Natural killer cell (primary cell): Measurements from ENCODE around the gene C22orf15. TPM values are rescaled to one million over a fixed set of nuclear protein-coding genes. Genes with fewer than 3 reads are reported as not detected.
"Not testable (repeated sequence)": the region's sequence is repeated elsewhere in the genome, so short reads cannot be mapped to it uniquely, and the experiment has no call there.

Experiments
- ATAC-seq, 3 donors: fragments of 150-1000 bp in 2 of 3; fragments of 200-7000 bp in 1 of 3; cut with Tn5 transposase; 1 replicate in 1 of 3; 2 replicates in 2 of 3; pipeline ENCODE4 v1.10.0; 2021; ENCODE audit warnings: mild to moderate bottlenecking in 2 of 3, moderate library complexity in 2 of 3
- DNase-seq, 2 donors: peaks; one replicate each; pipeline versions ENCODE4 v3.0.0 to v3.0.0-alpha.2; 2013 to 2021; ENCODE audit warnings: mixed read lengths in 1 of 2
- H3K27ac ChIP-seq: one replicate; pipeline ENCODE4 v1.5.1; 2013; ENCODE audit warnings: mild to moderate bottlenecking, low read length
- H3K27me3 ChIP-seq: one replicate; pipeline ENCODE4 v1.6.1; 2013; ENCODE audit warnings: low read length; ENCODE audit not compliant: control insufficient read depth, insufficient read depth
- H3K36me3 ChIP-seq: one replicate; pipeline ENCODE4 v1.6.1; 2013; ENCODE audit warnings: low read length; ENCODE audit not compliant: control insufficient read depth, insufficient read depth
- H3K4me1 ChIP-seq: one replicate; pipeline ENCODE4 v1.6.1; 2013; ENCODE audit warnings: low read length; ENCODE audit not compliant: control insufficient read depth, insufficient read depth
- H3K4me3 ChIP-seq: one replicate; pipeline ENCODE4 v1.5.1; 2013; ENCODE audit warnings: low read length
- H3K9me3 ChIP-seq: one replicate; pipeline ENCODE4 v1.6.1; 2013; ENCODE audit warnings: low read length; ENCODE audit not compliant: control insufficient read depth, insufficient read depth
- H3K27ac Mint-ChIP-seq, 2 donors: one replicate each; pipeline ENCODE4 v1.8.0; 2022; ENCODE audit warnings: mild to moderate bottlenecking in 2 of 2, mixed read lengths in 2 of 2, moderate library complexity in 1 of 2
- H3K27me3 Mint-ChIP-seq, 2 donors: one replicate each; pipeline ENCODE4 v1.8.0; 2022; ENCODE audit warnings: low read depth in 2 of 2, mixed read lengths in 2 of 2
- H3K36me3 Mint-ChIP-seq: one replicate; pipeline ENCODE4 v1.8.0; 2022; ENCODE audit warnings: mixed read lengths
- H3K4me1 Mint-ChIP-seq, 2 donors: one replicate each; pipeline ENCODE4 v1.8.0; 2022; ENCODE audit warnings: mixed read lengths in 2 of 2
- H3K4me3 Mint-ChIP-seq: one replicate; pipeline ENCODE4 v1.8.0; 2022; ENCODE audit warnings: mild to moderate bottlenecking, moderate library complexity, mixed read lengths
- H3K9me3 Mint-ChIP-seq, 2 donors: one replicate each; pipeline ENCODE4 v1.8.0; 2022; ENCODE audit warnings: mixed read lengths in 2 of 2
- CTCF ChIP-seq: fragments of 200-600 bp; IDR thresholded peaks from one replicate; pipeline ENCODE4 v1.8.0; 2022; ENCODE audit warnings: antibody characterized with exemption
- WGBS: methylation state at CpG from one replicate; pipeline ENCODE4 v1.1.7; 2013; ENCODE audit warnings: missing lambda C conversion rate; ENCODE audit not compliant: insufficient coverage; 5-methylcytosine and 5-hydroxymethylcytosine counted together
- intact Hi-C: fragments of 100-400 bp; cut with micrococcal nuclease; formaldehyde crosslinking; loops from one replicate; pipeline ENCODE4 v1.14.2; 2022
- total RNA-seq, 4 donors: library from RNA; stranded (reverse); fragments of 120-200 nt in 1 of 4; gene quantifications; one replicate each; pipeline versions ENCODE4 v1.2.3 to v1.2.4, GENCODE V29; 2013 to 2022

The C22orf15 gene
- total RNA-seq, 3 donors from 2014 or later (not counting 1 experiment from before 2014, with no cell fraction given): not detected

GRCh38 chr22:23720855-23721254 is 41.9 kb upstream of the C22orf15 start:
- H3K36me3 ChIP-seq: no peaks in the 10 kb centered on the region
- peaks cover 2 to 10% of the 10 kb centered on the region in 2 donors for H3K4me1 Mint-ChIP-seq

GRCh38 chr22:23722160-23722559 is 40.6 kb upstream of the C22orf15 start:
- intact Hi-C loops: no loop called here
- Histone ChIP-seq H3K9me3 (no peaks in the 10 kb centered on the region), H3K27me3 (no peaks in the 10 kb centered on the region), H3K4me1 (peaks cover 5% of the 10 kb centered on the region), H3K27ac (no peak overlapping the region), H3K36me3 (no peaks in the 10 kb centered on the region), H3K4me3 (no peak overlapping the region)
- no peaks in the 10 kb centered on the region for H3K9me3 Mint-ChIP-seq
- no peak for TF ChIP-seq CTCF
- H3K36me3 Mint-ChIP-seq: no peaks in the 10 kb centered on the region
- 89% methylated on average over 4 of the region's 4 CpGs for WGBS
- H3K27me3 Mint-ChIP-seq: no peaks in the 10 kb centered on the region
- ATAC-seq (no peak), DNase-seq (no peak)
- H3K27ac Mint-ChIP-seq: no peak overlapping the region
- no peak overlapping the region for H3K4me3 Mint-ChIP-seq
- H3K4me1 Mint-ChIP-seq: peaks cover 0 to 4% of the 10 kb centered on the region in 2 donors

More at GRCh38 chr22:23720855-23721254, 41.9 kb upstream of the C22orf15 start:
- Mint-ChIP-seq H3K27ac (no peak overlapping the region), H3K9me3 (no peaks in the 10 kb centered on the region), H3K36me3 (no peaks in the 10 kb centered on the region), H3K27me3 (no peaks in the 10 kb centered on the region), H3K4me3 (no peak overlapping the region)
- Histone ChIP-seq H3K27me3 (no peaks in the 10 kb centered on the region), H3K27ac (no peak overlapping the region), H3K9me3 (no peaks in the 10 kb centered on the region), H3K4me3 (no peak overlapping the region), H3K4me1 (peaks cover 15% of the 10 kb centered on the region)
- TF ChIP-seq CTCF: no peak
- intact Hi-C loops: no loop called here
- WGBS: 79% methylated on average over 6 of the region's 6 CpGs
- no peak for DNase-seq
- ATAC-seq: no peak

- DNase-seq (no peak), ATAC-seq (no peak)
- 89% methylated on average over 2 of the region's 2 CpGs for WGBS
- Mint-ChIP-seq H3K4me1 (no peaks in the 10 kb centered on the region), H3K9me3 (no peaks in the 10 kb centered on the region), H3K36me3 (no peaks in the 10 kb centered on the region), H3K27me3 (no peaks in the 10 kb centered on the region), H3K27ac (no peak overlapping the region), H3K4me3 (no peak overlapping the region)
- H3K36me3 ChIP-seq: no peaks in the 10 kb centered on the region
- H3K27ac ChIP-seq: no peak overlapping the region
- no peak for TF ChIP-seq CTCF
- H3K27me3 ChIP-seq: no peaks in the 10 kb centered on the region
- H3K4me3 ChIP-seq: no peak overlapping the region
- intact Hi-C loops: no loop called here
- H3K4me1 ChIP-seq: no peaks in the 10 kb centered on the region
- H3K9me3 ChIP-seq: no peaks in the 10 kb centered on the region
These were observed 40.1 kb upstream of the C22orf15 start for GRCh38 chr22:23722724-23723123.

- ATAC-seq, H3K4me3 Mint-ChIP-seq, H3K27me3 Mint-ChIP-seq, H3K9me3 Mint-ChIP-seq, H3K9me3 ChIP-seq, intact Hi-C loops, H3K27me3 ChIP-seq, H3K4me3 ChIP-seq, H3K27ac Mint-ChIP-seq, H3K4me1 Mint-ChIP-seq, H3K27ac ChIP-seq, H3K36me3 ChIP-seq, H3K36me3 Mint-ChIP-seq, H3K4me1 ChIP-seq, DNase-seq: not testable (repeated sequence)
- WGBS: 92% methylated on average over 4 of the region's 4 CpGs
These were observed 34.7 kb upstream of the C22orf15 start for GRCh38 chr22:23728108-23728507.
